8988T (cell line): ENCODE results near the gene CTBP1.

Experiments used
- DNase-seq: peaks from one replicate; pipeline ENCODE4 v3.0.0; 2011

The CTBP1 gene

GRCh38 chr4:1279253-1279652, 30.3 kb upstream of the CTBP1 start:
- DNase-seq, result no peak

DNA sequence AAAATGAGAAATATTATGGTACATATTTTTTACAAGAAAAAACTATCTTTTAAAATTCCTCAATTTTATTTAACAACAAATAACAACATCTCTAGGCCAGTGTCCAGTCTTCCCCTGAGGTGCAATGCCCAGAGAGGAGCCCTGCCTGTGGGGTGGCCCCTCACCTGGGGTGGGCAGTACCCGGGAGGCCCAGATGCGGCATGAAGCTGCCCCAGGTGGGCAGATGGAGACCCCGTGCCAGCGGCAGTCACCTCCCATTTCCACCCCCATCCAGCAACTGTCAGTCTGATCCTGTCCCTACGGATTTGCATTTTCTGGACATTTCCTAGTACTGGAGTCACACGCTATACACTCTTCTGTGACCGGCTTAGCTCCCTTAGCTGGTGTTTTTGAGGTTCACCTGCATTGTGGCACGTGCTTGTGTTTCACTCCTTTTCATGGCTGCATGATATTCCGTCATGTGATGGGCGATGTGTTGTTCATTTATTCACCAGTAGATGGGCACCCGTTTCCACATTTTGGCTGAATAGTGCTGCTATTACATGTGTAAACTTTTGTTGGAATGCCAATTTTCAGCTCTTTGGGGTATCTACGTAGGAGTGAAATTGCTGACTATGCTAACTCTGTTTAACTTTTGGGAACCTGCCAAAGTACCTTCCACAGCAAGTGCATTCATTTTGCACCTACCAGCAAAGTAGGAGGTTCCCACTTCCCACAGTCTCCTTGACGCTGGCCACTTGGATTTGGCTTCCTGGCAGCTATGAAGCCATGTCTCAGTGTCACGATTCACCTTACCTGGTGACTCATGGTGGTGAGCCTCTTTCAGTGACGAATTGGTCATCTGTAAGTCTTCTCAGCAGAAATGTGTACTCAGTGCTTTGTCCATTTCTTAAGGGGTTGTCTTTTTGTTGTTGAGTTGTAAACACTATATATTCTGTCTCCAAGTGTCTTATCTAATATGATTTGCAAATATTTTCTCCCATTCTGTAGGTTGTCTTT, 29.0 kb upstream of the CTBP1 start:
- no peak for DNase-seq

DNA sequence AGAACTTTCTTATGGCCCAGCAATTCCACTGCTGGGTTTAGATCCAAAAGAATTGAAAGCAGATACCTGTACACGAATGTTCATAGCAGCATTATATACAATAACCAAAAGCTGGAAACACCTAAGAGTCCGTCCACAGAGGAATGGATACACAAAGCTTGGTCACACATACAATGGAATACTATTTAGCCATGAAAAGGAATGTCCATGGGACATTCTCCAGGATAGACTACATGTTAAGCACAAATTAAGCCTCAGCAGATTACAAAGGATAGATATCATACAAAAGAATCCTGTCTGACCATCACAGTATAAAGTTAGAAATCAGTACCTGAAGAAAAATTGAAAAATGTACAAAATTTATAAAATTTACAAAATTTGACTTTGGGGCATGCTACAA, 28.1 kb upstream of the CTBP1 start:
- no peak for DNase-seq

- DNase-seq, result no peak
Measured at GRCh38 chr4:1274871-1275270, 25.9 kb upstream of the CTBP1 start.

DNA sequence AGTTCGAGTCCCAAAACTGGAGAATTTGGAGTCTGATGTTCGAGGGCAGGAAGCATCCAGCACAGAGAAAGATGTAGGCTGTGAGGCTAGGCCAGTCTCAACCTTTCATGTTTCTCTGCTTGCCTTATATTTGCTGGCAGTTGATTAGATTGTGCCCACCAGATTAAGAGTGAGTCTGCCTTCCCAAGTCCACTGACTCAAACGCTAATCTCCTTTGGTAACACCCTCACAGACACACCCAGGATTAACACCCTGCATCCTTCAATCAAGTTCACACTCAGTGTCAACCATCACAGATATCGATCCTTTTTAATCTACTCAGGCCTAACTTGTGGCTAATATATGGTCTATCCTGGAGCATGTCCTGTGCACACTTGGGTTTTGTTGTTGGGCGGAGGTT, 22.8 kb upstream of the CTBP1 start:
- no peak for DNase-seq

- no peak for DNase-seq
Measured at GRCh38 chr4:1269209-1269608, 20.3 kb upstream of the CTBP1 start.

DNA sequence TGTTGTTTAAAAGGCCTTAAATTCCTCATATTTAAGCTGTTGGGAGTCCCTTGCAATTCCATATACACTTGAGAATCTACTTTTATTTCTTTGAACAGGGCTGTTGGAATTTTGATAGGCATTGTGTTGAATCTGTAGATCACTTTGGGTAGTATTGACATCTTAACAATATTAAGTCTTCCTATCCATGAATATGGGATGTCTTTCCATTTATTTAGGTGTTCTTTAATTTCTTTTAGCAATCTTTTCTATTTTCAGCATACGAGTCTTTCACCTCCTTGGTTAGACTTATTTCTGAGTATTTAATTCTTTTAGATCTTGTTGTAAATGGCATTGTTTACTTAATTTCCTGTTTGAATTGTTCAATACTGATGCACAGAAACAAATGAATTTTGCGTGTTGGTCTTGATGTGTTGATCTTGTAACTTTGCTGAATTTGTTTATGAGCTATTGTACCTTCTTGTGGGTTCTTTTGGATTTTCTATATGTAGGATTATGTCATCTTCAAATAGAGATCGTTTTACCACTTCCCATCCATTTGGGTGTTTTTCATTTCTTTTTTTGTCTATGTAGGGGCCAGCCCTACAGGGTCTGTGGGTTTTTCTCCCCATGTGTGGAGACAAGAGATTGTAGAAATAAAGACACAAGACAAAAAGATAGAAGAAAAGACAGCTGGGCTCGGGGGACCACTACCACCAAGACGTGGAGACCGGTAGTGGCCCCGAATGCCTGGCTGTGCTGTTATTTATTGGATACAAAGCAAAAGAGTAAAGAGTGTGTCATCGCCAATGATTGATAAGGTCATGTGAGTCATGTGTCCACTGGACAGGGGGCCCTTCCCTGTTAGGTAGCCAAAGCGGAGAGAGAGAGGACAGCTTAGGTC, 18.2 kb upstream of the CTBP1 start:
- DNase-seq, result no peak

DNA sequence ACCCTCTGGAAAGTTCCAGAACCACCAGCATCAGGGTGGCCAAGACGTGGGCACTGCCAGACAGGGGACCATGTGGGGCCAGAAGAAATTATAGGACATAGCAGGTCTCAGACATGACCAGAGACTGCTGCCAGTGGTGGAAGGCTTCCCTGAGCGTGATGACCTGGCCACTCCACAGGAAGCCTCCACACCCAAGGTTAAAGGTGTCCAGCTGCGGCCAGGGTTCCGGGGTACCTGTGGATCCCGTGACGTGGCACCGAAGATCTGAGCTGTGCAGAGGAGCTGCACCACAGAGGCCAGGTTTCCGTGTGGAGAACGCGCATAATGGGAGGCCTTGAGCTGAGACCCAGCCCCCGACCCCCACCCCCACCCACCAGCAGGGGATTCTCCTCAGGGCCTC, 16.4 kb upstream of the CTBP1 start:
- DNase-seq, result no peak

DNA sequence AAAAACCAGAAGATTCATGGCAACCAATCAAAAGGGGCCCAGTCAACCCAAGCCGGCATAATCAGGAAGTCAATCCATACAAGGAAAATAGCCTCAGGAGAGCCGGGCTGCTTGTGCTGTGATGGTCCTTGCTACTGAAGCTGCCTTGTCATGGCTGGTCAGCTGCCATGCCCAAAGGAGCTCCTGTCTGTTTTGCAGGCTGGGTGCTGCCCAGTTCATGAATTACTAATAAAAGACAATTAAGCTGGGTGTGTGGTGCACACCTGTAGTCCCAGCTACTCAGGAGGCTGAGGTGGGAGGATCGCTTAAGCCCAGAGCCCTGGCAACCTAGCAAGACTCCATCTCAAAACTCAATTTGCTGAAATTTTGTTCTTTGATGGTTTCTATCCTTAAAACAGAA, 16.0 kb upstream of the CTBP1 start:
- DNase-seq, result no peak

- DNase-seq, result no peak
Measured at GRCh38 chr4:1261107-1261928, 12.4 kb upstream of the CTBP1 start.

GRCh38 chr4:1260418-1261106, 11.6 kb upstream of the CTBP1 start:
- DNase-seq, result no peak

GRCh38 chr4:1259966-1260365, 11.0 kb upstream of the CTBP1 start:
- DNase-seq, result no peak

DNA sequence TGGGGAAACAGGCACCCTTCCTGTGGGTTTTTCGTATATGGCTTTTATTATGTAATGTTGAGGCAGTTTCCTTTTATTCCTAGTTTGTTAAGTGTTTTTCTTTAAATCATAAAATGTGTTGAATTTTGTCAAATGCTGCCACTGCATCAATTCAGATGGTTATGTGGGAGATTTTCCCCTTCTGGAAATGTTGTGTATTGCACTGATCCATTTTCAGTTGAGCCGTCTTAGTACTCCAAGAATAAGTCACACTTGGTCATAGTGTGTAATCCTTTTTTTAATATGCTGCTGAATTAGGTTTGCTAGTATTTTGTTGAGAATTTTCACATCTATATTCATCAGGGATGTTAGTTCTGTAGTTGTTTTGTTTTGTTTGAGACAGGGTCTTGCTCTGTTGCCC, 9.5 kb upstream of the CTBP1 start:
- DNase-seq, result no peak

DNA sequence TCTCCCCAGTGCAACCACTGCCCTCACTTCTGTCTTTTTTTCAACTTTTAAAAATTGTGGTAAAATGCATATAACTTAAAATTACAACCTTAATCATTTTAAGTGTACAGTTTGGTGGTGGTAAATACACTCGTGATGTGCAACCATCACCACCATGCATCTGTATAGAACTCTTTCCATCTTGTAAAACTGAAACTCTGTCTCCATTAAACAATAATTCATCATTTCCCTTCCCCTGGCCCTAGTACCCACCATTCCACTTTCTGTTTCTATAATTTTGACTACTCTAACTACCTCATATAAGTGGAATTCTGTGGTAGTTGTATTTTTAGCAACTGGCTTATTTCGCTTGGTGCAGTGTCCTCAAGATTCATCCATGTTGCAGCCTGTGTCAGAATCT, 6.8 kb upstream of the CTBP1 start:
- no peak for DNase-seq

GRCh38 chr4:1255151-1255550, 6.2 kb upstream of the CTBP1 start:
- no peak for DNase-seq

- no peak for DNase-seq
Measured at GRCh38 chr4:1253831-1254230, 4.9 kb upstream of the CTBP1 start.

GRCh38 chr4:1252928-1253492, 4.1 kb upstream of the CTBP1 start:
- no peak for DNase-seq

GRCh38 chr4:1251773-1252066, 2.8 kb upstream of the CTBP1 start:
- no peak for DNase-seq

DNA sequence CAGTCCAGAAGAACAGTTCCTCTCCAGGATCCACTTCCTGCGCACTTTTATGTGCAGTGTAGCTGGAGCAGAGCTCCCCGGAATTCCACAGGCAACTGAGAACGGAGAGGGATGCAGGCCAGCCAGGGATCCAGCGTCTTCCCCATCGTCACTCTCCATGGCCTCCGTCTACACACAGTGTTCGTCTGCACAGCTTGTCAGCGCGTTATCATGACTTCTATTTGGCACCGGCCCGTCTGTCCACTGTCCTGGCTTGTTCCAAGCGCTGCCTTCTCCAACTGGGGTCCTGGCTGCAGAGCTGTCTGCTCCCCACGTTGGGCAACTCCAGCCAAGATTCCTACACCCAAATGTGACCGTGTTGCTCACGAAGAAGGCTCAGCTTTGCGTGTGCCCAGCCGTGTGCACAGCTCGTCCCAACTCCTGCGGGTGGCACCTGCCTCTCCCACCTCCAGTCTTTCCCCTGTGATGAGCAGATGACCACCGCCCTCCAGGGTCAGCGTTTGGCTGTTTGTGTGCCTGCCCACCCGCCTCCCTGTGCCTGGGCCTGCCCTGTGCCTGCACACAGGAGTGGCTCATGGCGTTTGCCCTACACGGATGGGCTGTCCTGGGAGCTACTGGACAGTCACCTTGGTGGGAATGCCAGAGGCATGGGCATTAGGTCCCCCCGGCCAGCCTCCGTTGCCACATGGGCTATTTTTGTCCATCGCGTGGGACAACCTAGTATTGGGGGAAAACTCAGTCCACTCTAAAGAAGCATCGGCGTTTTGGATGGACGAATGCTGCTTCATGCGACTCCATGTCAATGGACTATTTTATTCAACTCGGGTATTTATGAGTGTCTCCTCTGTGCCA, 2.2 kb upstream of the CTBP1 start:
- DNase-seq, result no peak

DNA sequence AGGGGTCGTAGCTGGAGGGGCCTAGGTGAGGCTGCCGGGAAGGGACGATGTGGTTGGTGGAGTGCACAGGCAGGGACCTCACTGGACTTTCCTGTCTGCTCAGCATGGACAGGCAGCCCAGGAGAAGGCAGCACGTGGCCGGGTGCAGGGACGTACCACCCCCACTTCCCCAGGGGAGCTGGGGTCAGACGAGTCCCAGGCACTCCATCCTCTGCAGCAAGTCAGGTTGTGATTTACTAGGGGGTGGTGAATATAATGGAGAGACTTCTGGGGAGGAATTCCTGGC, 1.5 kb upstream of the CTBP1 start:
- no peak for DNase-seq

GRCh38 chr4:1249731-1250526, 999 bp upstream of the CTBP1 start:
- DNase-seq, result peak; percentile 47
